ENCODE results near the gene TCEAL3. TPM values are rescaled to one million over a fixed set of nuclear protein-coding genes. Genes with fewer than 3 reads are reported as not detected.

The TCEAL3 gene
- total RNA-seq, 2 experiments from 2014 or later, result 0.19 to 4.0 TPM

DNA sequence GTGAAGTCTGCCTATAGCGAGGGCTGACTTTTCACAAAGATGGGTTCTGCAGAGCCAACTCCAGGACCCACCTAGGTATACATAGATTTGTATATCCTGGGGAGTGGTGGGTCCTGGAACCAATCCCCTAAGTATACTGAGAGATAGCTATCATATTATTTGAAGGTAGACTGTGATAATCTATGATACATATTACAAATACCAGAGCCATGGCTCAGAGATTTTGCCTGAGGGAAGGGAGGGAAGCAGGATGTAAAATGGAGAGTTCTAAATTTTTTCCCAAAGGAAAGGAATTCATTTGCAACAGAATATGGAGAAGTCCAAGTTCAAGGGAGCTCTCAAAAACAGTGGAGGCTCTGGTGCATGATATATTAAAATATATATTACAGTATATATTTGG, 7.2 kb downstream of the TCEAL3 start:
- no peaks in the 10 kb centered on the region for H3K79me2 ChIP-seq (ENCODE audit: insufficient read depth, low read depth, low read length)
- H3K9me2 ChIP-seq (ENCODE audit: insufficient read depth, low read length), result no peaks in the 10 kb centered on the region
- TF ChIP-seq, protein P1, sequence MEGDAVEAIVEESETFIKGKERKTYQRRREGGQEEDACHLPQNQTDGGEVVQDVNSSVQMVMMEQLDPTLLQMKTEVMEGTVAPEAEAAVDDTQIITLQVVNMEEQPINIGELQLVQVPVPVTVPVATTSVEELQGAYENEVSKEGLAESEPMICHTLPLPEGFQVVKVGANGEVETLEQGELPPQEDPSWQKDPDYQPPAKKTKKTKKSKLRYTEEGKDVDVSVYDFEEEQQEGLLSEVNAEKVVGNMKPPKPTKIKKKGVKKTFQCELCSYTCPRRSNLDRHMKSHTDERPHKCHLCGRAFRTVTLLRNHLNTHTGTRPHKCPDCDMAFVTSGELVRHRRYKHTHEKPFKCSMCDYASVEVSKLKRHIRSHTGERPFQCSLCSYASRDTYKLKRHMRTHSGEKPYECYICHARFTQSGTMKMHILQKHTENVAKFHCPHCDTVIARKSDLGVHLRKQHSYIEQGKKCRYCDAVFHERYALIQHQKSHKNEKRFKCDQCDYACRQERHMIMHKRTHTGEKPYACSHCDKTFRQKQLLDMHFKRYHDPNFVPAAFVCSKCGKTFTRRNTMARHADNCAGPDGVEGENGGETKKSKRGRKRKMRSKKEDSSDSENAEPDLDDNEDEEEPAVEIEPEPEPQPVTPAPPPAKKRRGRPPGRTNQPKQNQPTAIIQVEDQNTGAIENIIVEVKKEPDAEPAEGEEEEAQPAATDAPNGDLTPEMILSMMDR (conservative IDR thresholded peaks at IDR 0.05; ENCODE audit: low read length), result no peak
- no peak for TF ChIP-seq EZH2phosphoT487 (IDR thresholded peaks at IDR 0.05; ENCODE audit: borderline replicate concordance, low read depth, low read length)
- H2AFZ ChIP-seq (ENCODE audit: low read length), result no peak overlapping the region
- H3K4me2 ChIP-seq (ENCODE audit: low read length), result no peak overlapping the region
- H3K9me3 ChIP-seq (ENCODE audit: low read length), result no peaks in the 10 kb centered on the region
- no TSS peak for BruUV-seq (replicated peaks)
- intact Hi-C loops (cut with micrococcal nuclease; ENCODE audit: unreplicated experiment), result no loop called here
- POLR2A ChIA-PET, result no interaction called here
- H3K27ac ChIP-seq (ENCODE audit: low read depth, low read length, poor library complexity, severe bottlenecking), result no peak overlapping the region
- no peaks in the 10 kb centered on the region for H3K4me1 ChIP-seq (ENCODE audit: insufficient read depth, low read length, poor library complexity, severe bottlenecking)
- CTCF ChIA-PET (ENCODE audit: unreplicated experiment), result no interaction called here
- H3K36me3 ChIP-seq (ENCODE audit: insufficient read depth, low read length), result no peaks in the 10 kb centered on the region
- no peak overlapping the region for H3K4me3 ChIP-seq (ENCODE audit: low read depth, low read length, poor library complexity, severe bottlenecking)
- no peaks in the 10 kb centered on the region for H4K20me1 ChIP-seq (ENCODE audit: insufficient read depth, low read length)
- DNase-seq (ENCODE audit: low spot score), result no peak

DNA sequence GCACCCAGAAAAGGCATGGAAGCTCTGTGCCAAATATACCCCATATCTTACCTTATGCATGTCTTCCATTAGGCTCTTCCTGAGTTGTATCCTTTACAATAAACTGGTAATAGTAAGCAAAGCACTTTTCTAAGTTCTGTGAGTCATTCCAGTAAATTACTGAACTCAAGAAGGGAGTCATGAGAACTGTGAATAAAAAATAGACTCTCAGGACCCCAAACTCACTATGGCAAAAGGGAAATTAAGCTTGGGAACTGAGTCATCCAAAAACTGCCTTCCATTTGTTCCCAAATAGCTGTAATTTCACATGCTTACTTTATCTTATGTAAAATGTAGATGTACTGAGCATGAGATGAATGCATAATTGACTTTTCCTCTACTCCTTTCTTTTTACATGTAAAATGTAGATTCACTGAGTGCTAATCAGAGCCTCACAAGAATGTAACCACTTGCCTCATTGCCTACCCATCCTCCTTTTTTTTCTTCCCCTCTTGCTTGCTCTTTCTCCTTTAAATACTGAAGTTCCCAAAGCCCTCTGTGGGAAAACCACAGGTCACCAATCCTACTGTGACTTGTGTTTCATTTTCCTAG, 8.1 kb downstream of the TCEAL3 start:
- BruUV-seq (replicated peaks), result no TSS peak
- H3K4me2 ChIP-seq (ENCODE audit: low read length), result no peak overlapping the region
- DNase-seq (ENCODE audit: low spot score), result no peak
- H3K79me2 ChIP-seq (ENCODE audit: insufficient read depth, low read depth, low read length), result no peaks in the 10 kb centered on the region
- H2AFZ ChIP-seq (ENCODE audit: low read length), result no peak overlapping the region
- H3K4me1 ChIP-seq (ENCODE audit: insufficient read depth, low read length, poor library complexity, severe bottlenecking), result no peaks in the 10 kb centered on the region
- TF ChIP-seq, protein P1 (conservative IDR thresholded peaks at IDR 0.05; ENCODE audit: low read length), result no peak
- no peak for TF ChIP-seq EZH2phosphoT487 (IDR thresholded peaks at IDR 0.05; ENCODE audit: borderline replicate concordance, low read depth, low read length)
- no peaks in the 10 kb centered on the region for H3K9me3 ChIP-seq (ENCODE audit: low read length)
- ChIA-PET POLR2A (no interaction called here), CTCF (ENCODE audit: unreplicated experiment) (no interaction called here)
- intact Hi-C loops (cut with micrococcal nuclease; ENCODE audit: unreplicated experiment), result no loop called here
- no peaks in the 10 kb centered on the region for H4K20me1 ChIP-seq (ENCODE audit: insufficient read depth, low read length)
- no peak overlapping the region for H3K27ac ChIP-seq (ENCODE audit: low read depth, low read length, poor library complexity, severe bottlenecking)
- no peak overlapping the region for H3K4me3 ChIP-seq (ENCODE audit: low read depth, low read length, poor library complexity, severe bottlenecking)
- no peaks in the 10 kb centered on the region for H3K36me3 ChIP-seq (ENCODE audit: insufficient read depth, low read length)
- H3K9me2 ChIP-seq (ENCODE audit: insufficient read depth, low read length), result no peaks in the 10 kb centered on the region

DNA sequence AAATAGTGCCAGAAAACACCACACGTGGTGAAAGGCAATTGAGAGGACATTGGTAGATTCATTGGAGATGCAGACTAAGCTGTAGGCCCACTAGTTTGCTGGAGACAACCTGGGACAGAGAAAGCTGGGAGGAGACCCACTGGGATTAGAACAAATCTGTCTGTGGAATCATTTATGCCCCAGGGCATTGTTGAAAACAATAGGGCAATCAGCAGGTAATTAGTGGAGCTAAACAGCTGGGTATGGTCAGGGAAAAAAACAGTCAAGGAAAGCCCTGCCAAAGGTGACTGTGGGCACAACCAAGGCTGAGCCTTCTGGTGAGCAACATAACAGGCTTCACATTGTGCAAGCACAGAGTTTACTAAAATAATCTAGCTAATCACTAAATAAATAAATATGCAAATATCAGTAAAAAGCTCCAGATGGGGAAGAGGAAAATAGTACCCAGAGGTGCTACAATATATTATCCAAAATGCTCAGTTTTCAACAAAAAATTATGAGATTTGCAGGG, 9.0 kb downstream of the TCEAL3 start:
- Histone ChIP-seq H3K9me2 (ENCODE audit: insufficient read depth, low read length) (no peaks in the 10 kb centered on the region), H3K27ac (ENCODE audit: low read depth, low read length, poor library complexity, severe bottlenecking) (no peak overlapping the region), H4K20me1 (ENCODE audit: insufficient read depth, low read length) (no peaks in the 10 kb centered on the region), H2AFZ (ENCODE audit: low read length) (no peak overlapping the region), H3K4me2 (ENCODE audit: low read length) (no peak overlapping the region), H3K36me3 (ENCODE audit: insufficient read depth, low read length) (no peaks in the 10 kb centered on the region), H3K79me2 (ENCODE audit: insufficient read depth, low read depth, low read length) (no peaks in the 10 kb centered on the region), H3K4me1 (ENCODE audit: insufficient read depth, low read length, poor library complexity, severe bottlenecking) (no peaks in the 10 kb centered on the region), H3K4me3 (ENCODE audit: low read depth, low read length, poor library complexity, severe bottlenecking) (no peak overlapping the region), H3K9me3 (ENCODE audit: low read length) (no peaks in the 10 kb centered on the region)
- intact Hi-C loops (cut with micrococcal nuclease; ENCODE audit: unreplicated experiment), result no loop called here
- TF ChIP-seq, protein P1 (conservative IDR thresholded peaks at IDR 0.05; ENCODE audit: low read length), result no peak
- TF ChIP-seq EZH2phosphoT487 (IDR thresholded peaks at IDR 0.05; ENCODE audit: borderline replicate concordance, low read depth, low read length), result no peak
- no peak for DNase-seq (ENCODE audit: low spot score)
- ChIA-PET CTCF (ENCODE audit: unreplicated experiment) (no interaction called here), POLR2A (interaction anchor here (0.5 kb wide), 1 partner anchor 295 kb away, joined by 3 read pairs; no protein-coding TSS in a partner anchor)
- no TSS peak for BruUV-seq (replicated peaks)
